MM.1S (cell line): Measurements from ENCODE around the gene MTX1.

ENCODE experiments used
- CTCF ChIP-seq: fragments of 300-600 bp; sonication (generic); IDR thresholded peaks from 2 replicates; pipeline ENCODE4 v1.5.1; 2016; ENCODE audit warnings: antibody characterized with exemption, low read length, mixed read lengths
- EZH2phosphoT487 ChIP-seq: fragments of 300-600 bp; sonication (generic); IDR thresholded peaks from 2 replicates; pipeline ENCODE4 v1.6.1; 2018; ENCODE audit warnings: antibody characterized with exemption, low read length

GRCh38 chr1:155191904-155192303 lies 16.6 kb upstream of the MTX1 start:
- TF ChIP-seq CTCF, result no peak
- no peak for TF ChIP-seq EZH2phosphoT487
